PC-3 (cell line): ENCODE measurements around the gene CACHD1. TPM values are rescaled to one million over a fixed set of nuclear protein-coding genes. Genes with fewer than 3 reads are reported as not detected.

Experiments used
- ATAC-seq: fragments of 200-7000 bp; cut with Tn5 transposase; 2 replicates; pipeline ENCODE4 v1.9.1; 2020; ENCODE audit warnings: mild to moderate bottlenecking, moderate library complexity
- BruUV-seq: library from RNA; stranded (reverse); fragments of 400-500 nt; replicated peaks from 2 replicates; lab custom pipeline; 2021; lab: Mats Ljungman, UMichigan
- CTCF ChIA-PET: fragments of 300-600 bp; sonication (Branson Sonifier 250); formaldehyde crosslinking; loops from one replicate; lab custom pipeline; 2022; ENCODE audit warnings: antibody characterized with exemption; lab: Charles Lee
- POLR2A ChIA-PET: fragments of 300-600 bp; sonication (Branson Sonifier 250); formaldehyde crosslinking; loops from one replicate; lab custom pipeline; 2022; ENCODE audit warnings: antibody characterized with exemption; ENCODE audit not compliant: unreplicated experiment; lab: Charles Lee
- DNase-seq: peaks from one replicate; pipeline ENCODE4 v3.0.0-alpha.2; 2015
- H2AFZ ChIP-seq: fragments of 300-600 bp; sonication (generic); 2 replicates; pipeline ENCODE4 v1.6.0; 2016; ENCODE audit warnings: antibody characterized with exemption, low read length
- H3F3A ChIP-seq: fragments of 300-600 bp; sonication (generic); one replicate; pipeline ENCODE4 v1.6.0; 2017; ENCODE audit warnings: antibody characterized with exemption, low read length, control low read depth, mild to moderate bottlenecking; ENCODE audit not compliant: unreplicated experiment
- H3K27ac ChIP-seq: fragments of 300-600 bp; sonication (generic); 2 replicates; pipeline ENCODE4 v1.5.1; 2016; ENCODE audit warnings: mild to moderate bottlenecking, low read length
- H3K27me3 ChIP-seq: fragments of 300-600 bp; sonication (generic); 2 replicates; pipeline ENCODE4 v1.6.1; 2016; ENCODE audit warnings: low read length, mixed read lengths
- H3K36me3 ChIP-seq: fragments of 300-600 bp; sonication (generic); 2 replicates; pipeline ENCODE4 v1.6.1; 2016; ENCODE audit warnings: low read depth, mixed run types, low read length, mixed read lengths
- H3K4me1 ChIP-seq: fragments of 300-600 bp; sonication (generic); 2 replicates; pipeline ENCODE4 v1.5.1; 2016; ENCODE audit warnings: low read length; ENCODE audit not compliant: insufficient read depth
- H3K4me2 ChIP-seq: fragments of 300-600 bp; sonication (generic); 2 replicates; pipeline ENCODE4 v1.6.0; 2016; ENCODE audit warnings: low read length
- H3K4me3 ChIP-seq: fragments of 300-600 bp; sonication (generic); 2 replicates; pipeline ENCODE4 v1.5.1; 2016; ENCODE audit warnings: mild to moderate bottlenecking, low read length, mixed read lengths
- H3K79me2 ChIP-seq: fragments of 300-600 bp; sonication (generic); 2 replicates; pipeline ENCODE4 v1.6.1; 2017; ENCODE audit warnings: low read length, mixed read lengths
- H3K9ac ChIP-seq: fragments of 300-600 bp; sonication (generic); 2 replicates; pipeline ENCODE4 v1.6.0; 2016; ENCODE audit warnings: mild to moderate bottlenecking, low read length
- H3K9me2 ChIP-seq: fragments of 300-600 bp; sonication (generic); replicated peaks from 2 replicates; pipeline ENCODE4 v1.6.1; 2016; ENCODE audit warnings: mixed run types, low read length, mixed read lengths
- H3K9me3 ChIP-seq: fragments of 300-600 bp; sonication (generic); 2 replicates; pipeline ENCODE4 v1.6.1; 2016; ENCODE audit warnings: low read length, mixed read lengths
- H4K20me1 ChIP-seq: fragments of 300-600 bp; sonication (generic); 2 replicates; pipeline ENCODE4 v1.6.1; 2016; ENCODE audit warnings: low read length, mixed read lengths
- EZH2 ChIP-seq: fragments of 300-600 bp; sonication (generic); IDR thresholded peaks from one replicate; pipeline ENCODE4 v1.6.1; 2017; ENCODE audit warnings: antibody characterized with exemption, mild to moderate bottlenecking, low read length; ENCODE audit not compliant: unreplicated experiment
- EZH2phosphoT487 ChIP-seq: fragments of 300-600 bp; sonication (generic); IDR thresholded peaks from 2 replicates; pipeline ENCODE4 v1.6.1; 2018; ENCODE audit warnings: mild to moderate bottlenecking, antibody characterized with exemption, low read length, borderline replicate concordance
- intact Hi-C: fragments of 100-400 bp; cut with micrococcal nuclease; formaldehyde crosslinking; loops from 2 replicates; pipeline ENCODE4 v1.9.0; 2023
- total RNA-seq: library from RNA; depleted of rRNA; stranded (reverse); fragments of >200 nt; gene quantifications from 2 replicates; pipeline ENCODE4 v1.2.3, GENCODE V29; 2014
- TF ChIP-seq, protein P1 (sequence below): fragments of 300-600 bp; sonication (generic); conservative IDR thresholded peaks from 2 replicates; pipeline ENCODE4 v1.5.1; 2017; ENCODE audit warnings: antibody characterized with exemption, low read depth, mild to moderate bottlenecking, low read length

The CACHD1 gene
- total RNA-seq, 1 experiment from 2014 or later, result 6.6 TPM

DNA sequence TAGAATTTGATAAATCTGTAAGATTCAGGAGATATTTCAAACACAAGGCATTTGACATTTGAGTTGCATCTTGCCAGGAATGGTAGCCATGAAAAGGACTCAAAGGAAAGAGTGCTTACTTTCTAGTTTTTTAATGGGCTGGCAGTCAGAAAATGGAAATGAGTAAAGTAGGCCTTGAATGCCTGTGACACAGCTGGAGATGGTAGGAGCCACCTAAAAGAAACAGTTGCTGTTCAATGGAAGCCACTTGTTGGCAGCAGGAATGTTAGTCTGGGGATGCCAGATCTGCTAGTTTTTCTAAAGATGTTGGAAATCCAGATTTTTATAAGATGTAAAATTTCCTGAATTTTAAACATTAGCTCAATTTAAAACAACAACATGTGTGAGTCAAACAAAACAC is 43.6 kb downstream of the CACHD1 start:
- no peak overlapping the region for H2AFZ ChIP-seq
- H3K9me2 ChIP-seq, result no peaks in the 10 kb centered on the region
- H3F3A ChIP-seq, result no peaks in the 10 kb centered on the region
- DNase-seq (no peak), ATAC-seq (no peak)
- H3K27ac ChIP-seq, result no peak overlapping the region
- TF ChIP-seq, protein P1, sequence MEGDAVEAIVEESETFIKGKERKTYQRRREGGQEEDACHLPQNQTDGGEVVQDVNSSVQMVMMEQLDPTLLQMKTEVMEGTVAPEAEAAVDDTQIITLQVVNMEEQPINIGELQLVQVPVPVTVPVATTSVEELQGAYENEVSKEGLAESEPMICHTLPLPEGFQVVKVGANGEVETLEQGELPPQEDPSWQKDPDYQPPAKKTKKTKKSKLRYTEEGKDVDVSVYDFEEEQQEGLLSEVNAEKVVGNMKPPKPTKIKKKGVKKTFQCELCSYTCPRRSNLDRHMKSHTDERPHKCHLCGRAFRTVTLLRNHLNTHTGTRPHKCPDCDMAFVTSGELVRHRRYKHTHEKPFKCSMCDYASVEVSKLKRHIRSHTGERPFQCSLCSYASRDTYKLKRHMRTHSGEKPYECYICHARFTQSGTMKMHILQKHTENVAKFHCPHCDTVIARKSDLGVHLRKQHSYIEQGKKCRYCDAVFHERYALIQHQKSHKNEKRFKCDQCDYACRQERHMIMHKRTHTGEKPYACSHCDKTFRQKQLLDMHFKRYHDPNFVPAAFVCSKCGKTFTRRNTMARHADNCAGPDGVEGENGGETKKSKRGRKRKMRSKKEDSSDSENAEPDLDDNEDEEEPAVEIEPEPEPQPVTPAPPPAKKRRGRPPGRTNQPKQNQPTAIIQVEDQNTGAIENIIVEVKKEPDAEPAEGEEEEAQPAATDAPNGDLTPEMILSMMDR, result no peak
- TF ChIP-seq EZH2, result no peak
- no peak for TF ChIP-seq EZH2phosphoT487
- H3K36me3 ChIP-seq, result no peaks in the 10 kb centered on the region
- no peak overlapping the region for H3K9ac ChIP-seq
- ChIA-PET POLR2A (no interaction called here), CTCF (no interaction called here)
- H3K4me2 ChIP-seq, result no peak overlapping the region
- no peaks in the 10 kb centered on the region for H3K27me3 ChIP-seq
- no TSS peak for BruUV-seq
- H3K9me3 ChIP-seq, result no peaks in the 10 kb centered on the region
- no peaks in the 10 kb centered on the region for H3K79me2 ChIP-seq
- no peaks in the 10 kb centered on the region for H4K20me1 ChIP-seq
- peaks cover 15% of the 10 kb centered on the region for H3K4me1 ChIP-seq
- no peak overlapping the region for H3K4me3 ChIP-seq
- intact Hi-C loops, result no loop called here

DNA sequence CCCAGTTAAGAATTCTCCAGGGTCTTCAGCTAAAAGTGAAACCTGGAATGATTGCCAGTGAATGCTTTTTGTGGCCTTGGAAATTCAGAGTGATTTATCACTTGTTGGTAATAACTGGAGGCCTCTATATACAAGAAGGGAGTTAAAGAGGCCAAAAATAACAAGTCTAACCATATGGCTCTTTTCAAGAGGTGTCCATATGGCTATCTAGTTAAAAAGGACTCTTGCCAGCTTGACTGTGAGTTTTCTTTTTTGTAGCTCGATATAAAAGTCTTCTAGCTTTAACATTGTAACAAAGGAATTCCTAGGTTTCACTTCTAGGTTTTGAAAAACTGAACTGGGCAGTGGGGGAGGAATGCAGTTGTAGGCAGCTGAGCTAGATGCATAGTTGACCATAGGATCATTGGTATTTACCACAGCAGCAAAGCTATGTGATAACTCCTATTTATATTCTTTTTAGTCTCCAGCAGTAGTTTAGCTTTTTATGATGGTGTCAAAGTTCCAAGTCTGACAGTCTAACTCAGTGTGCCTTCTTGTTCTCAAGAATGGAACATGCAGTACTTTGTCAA is 44.4 kb downstream of the CACHD1 start:
- ChIA-PET CTCF (no interaction called here), POLR2A (no interaction called here)
- Histone ChIP-seq H4K20me1 (no peaks in the 10 kb centered on the region), H3K27me3 (no peaks in the 10 kb centered on the region), H3K79me2 (no peaks in the 10 kb centered on the region), H3K36me3 (no peaks in the 10 kb centered on the region), H3K9me3 (no peaks in the 10 kb centered on the region), H2AFZ (no peak overlapping the region), H3K9ac (no peak overlapping the region), H3K27ac (no peak overlapping the region), H3K9me2 (no peaks in the 10 kb centered on the region), H3F3A (no peaks in the 10 kb centered on the region), H3K4me2 (no peak overlapping the region), H3K4me3 (no peak overlapping the region), H3K4me1 (peaks cover 15% of the 10 kb centered on the region)
- intact Hi-C loops, result no loop called here
- DNase-seq (no peak), ATAC-seq (no peak)
- no peak for TF ChIP-seq EZH2phosphoT487
- TF ChIP-seq EZH2, result no peak
- BruUV-seq, result no TSS peak

DNA sequence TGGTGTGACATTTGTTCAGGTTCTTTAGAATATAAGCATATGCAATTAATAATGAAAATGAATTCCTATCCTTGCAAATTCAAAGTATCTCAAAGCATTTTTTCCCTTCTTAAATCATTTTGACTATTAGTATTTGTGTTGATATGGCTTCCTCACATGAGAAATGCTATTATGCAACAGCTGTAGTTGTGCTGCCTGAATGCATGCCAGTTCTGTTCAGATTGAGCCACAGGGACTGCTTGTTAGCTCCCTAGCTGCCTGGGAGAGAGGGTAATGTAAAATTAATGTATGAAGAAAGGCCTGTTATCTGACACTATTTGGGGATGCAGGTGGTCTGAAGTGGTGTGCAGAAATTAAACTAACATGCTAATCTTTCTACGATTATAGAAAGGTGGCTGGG is 45.5 kb downstream of the CACHD1 start:
- Histone ChIP-seq H3K9ac (no peak overlapping the region), H3K9me3 (no peaks in the 10 kb centered on the region), H3K27me3 (no peaks in the 10 kb centered on the region), H2AFZ (no peak overlapping the region), H4K20me1 (no peaks in the 10 kb centered on the region), H3K27ac (no peak overlapping the region), H3K79me2 (no peaks in the 10 kb centered on the region), H3K9me2 (no peaks in the 10 kb centered on the region), H3K4me2 (no peak overlapping the region), H3K36me3 (no peaks in the 10 kb centered on the region), H3K4me1 (peaks cover 15% of the 10 kb centered on the region), H3F3A (no peaks in the 10 kb centered on the region), H3K4me3 (no peak overlapping the region)
- DNase-seq (no peak), ATAC-seq (no peak)
- POLR2A ChIA-PET, result no interaction called here
- intact Hi-C loops, result no loop called here
- BruUV-seq, result no TSS peak
- TF ChIP-seq EZH2phosphoT487 (no peak), EZH2 (no peak)
- TF ChIP-seq, protein P1, result no peak
- CTCF ChIA-PET, result no interaction called here
